HepG2 (cell line): ENCODE measurements around the gene ATP4A. TPM values are rescaled to one million over a fixed set of nuclear protein-coding genes. Genes with fewer than 3 reads are reported as not detected.

Experiments used
- ATF7 ChIP-seq, 2 experiments: fragments of 450-650 bp in 1 of 2; sonication (generic) in 1 of 2; formaldehyde crosslinking in 1 of 2; IDR thresholded peaks; 2 replicates each; pipeline versions ENCODE4 v1.4.0 to v1.6.1; 2016 to 2020; ENCODE audit warnings: antibody characterized with exemption in 1 of 2, mild to moderate bottlenecking in 1 of 2, missing genetic modification reagents in 1 of 2
- BRD4 ChIP-seq: sonication (generic); formaldehyde crosslinking; IDR thresholded peaks from 2 replicates; pipeline ENCODE4 v1.4.0; 2020; ENCODE audit warnings: missing genetic modification reagents
- CBX5 ChIP-seq: sonication (generic); formaldehyde crosslinking; IDR thresholded peaks from 2 replicates; pipeline ENCODE4 v1.4.0; 2020; ENCODE audit warnings: missing genetic modification reagents, borderline replicate concordance
- IRX3 ChIP-seq: sonication (generic); formaldehyde crosslinking; IDR thresholded peaks from 2 replicates; pipeline ENCODE4 v1.8.1; 2023; ENCODE audit warnings: mild to moderate bottlenecking, low read depth, missing genetic modification reagents, borderline replicate concordance
- MIER3 ChIP-seq: IDR thresholded peaks from 2 replicates; pipeline ENCODE4 v1.6.1; 2016; ENCODE audit warnings: missing compliant biosample characterization, borderline replicate concordance
- NFYB ChIP-seq: sonication (generic); formaldehyde crosslinking; IDR thresholded peaks from 2 replicates; pipeline ENCODE4 v1.4.0; 2020; ENCODE audit warnings: missing genetic modification reagents
- POLR2G ChIP-seq: fragments of 200-400 bp; formaldehyde crosslinking; IDR thresholded peaks from 2 replicates; pipeline ENCODE4 v1.6.1; 2018; ENCODE audit warnings: mild to moderate bottlenecking, low read depth, low read length, moderate library complexity
- SAFB2 ChIP-seq: sonication (generic); formaldehyde crosslinking; IDR thresholded peaks from 2 replicates; pipeline ENCODE4 v1.5.1; 2020; ENCODE audit warnings: missing genetic modification reagents, low read depth, mild to moderate bottlenecking, borderline replicate concordance
- SIN3A ChIP-seq: IDR thresholded peaks from 2 replicates; pipeline ENCODE4 v1.6.1; 2011; ENCODE audit warnings: low read depth, mild to moderate bottlenecking, control low read depth, low read length, borderline replicate concordance
- SIN3B ChIP-seq: fragments of 150-350 bp; IDR thresholded peaks from 2 replicates; pipeline ENCODE4 v1.6.1; 2014; ENCODE audit warnings: low read length
- THAP11 ChIP-seq: IDR thresholded peaks from 2 replicates; pipeline ENCODE4 v1.6.1; 2016; ENCODE audit warnings: missing biosample characterization, missing genetic modification reagents
- ZBTB20 ChIP-seq: sonication (generic); formaldehyde crosslinking; IDR thresholded peaks from 2 replicates; pipeline ENCODE4 v1.8.1; 2023; ENCODE audit warnings: missing genetic modification reagents, low read depth, mild to moderate bottlenecking, borderline replicate concordance
- ZFP62 ChIP-seq: sonication (generic); formaldehyde crosslinking; IDR thresholded peaks from 2 replicates; pipeline ENCODE4 v1.4.0; 2020; ENCODE audit warnings: missing genetic modification reagents
- ZNF232 ChIP-seq: sonication (generic); formaldehyde crosslinking; IDR thresholded peaks from 2 replicates; pipeline ENCODE4 v1.4.0; 2020; ENCODE audit warnings: missing genetic modification reagents, borderline replicate concordance
- ZNF24 ChIP-seq: fragments of 450-650 bp; IDR thresholded peaks from 2 replicates; pipeline ENCODE4 v1.6.1; 2017; ENCODE audit warnings: antibody characterized with exemption, mild to moderate bottlenecking
- ZNF292 ChIP-seq: sonication (generic); formaldehyde crosslinking; IDR thresholded peaks from 2 replicates; pipeline ENCODE4 v1.8.1; 2022; ENCODE audit warnings: mild to moderate bottlenecking, low read depth, missing genetic modification reagents, borderline replicate concordance
- ZNF30 ChIP-seq: sonication (generic); formaldehyde crosslinking; IDR thresholded peaks from 2 replicates; pipeline ENCODE4 v1.5.0; 2020; ENCODE audit warnings: mild to moderate bottlenecking, missing genetic modification reagents
- ZNF329 ChIP-seq: sonication (generic); formaldehyde crosslinking; IDR thresholded peaks from 2 replicates; pipeline ENCODE4 v1.9.0; 2021; ENCODE audit warnings: low read depth, mild to moderate bottlenecking, missing genetic modification reagents
- ZNF383 ChIP-seq: sonication (generic); formaldehyde crosslinking; IDR thresholded peaks from 2 replicates; pipeline ENCODE4 v1.4.0; 2020; ENCODE audit warnings: missing genetic modification reagents, mild to moderate bottlenecking, borderline replicate concordance
- ZNF616 ChIP-seq: sonication (generic); formaldehyde crosslinking; IDR thresholded peaks from 2 replicates; pipeline ENCODE4 v1.5.0; 2020; ENCODE audit warnings: low read depth, mild to moderate bottlenecking, missing genetic modification reagents
- ZNF776 ChIP-seq: sonication (generic); formaldehyde crosslinking; IDR thresholded peaks from 2 replicates; pipeline ENCODE4 v1.4.0; 2020; ENCODE audit warnings: mild to moderate bottlenecking, missing genetic modification reagents
- polyA plus RNA-seq, 8 experiments: library from polyadenylated mRNA; depleted of rRNA in 3 of 8; stranded (reverse) in 7 of 8; unstranded in 1 of 8; fragments of >200 nt; fragmentation: Illumina TruSeq in 4 of 8; extraction: Trizol in 4 of 8; gene quantifications; 2 replicates each; pipeline versions ENCODE4 v1.2.1 to v1.2.3, GENCODE V29; 2011 to 2016; ENCODE audit warnings: low read depth in 4 of 8, missing spikeins in 1 of 8, mixed read lengths in 1 of 8; ENCODE audit not compliant: insufficient read depth in 1 of 8
- total RNA-seq, 5 experiments: library from RNA; depleted of rRNA; stranded (reverse); fragments of >200 nt; fragmentation: Illumina TruSeq; extraction: Trizol; gene quantifications; 2 replicates each; pipeline ENCODE4 v1.2.3, GENCODE V29; 2016; ENCODE audit warnings: low read depth in 1 of 5
- TF ChIP-seq, protein P1 (sequence below): sonication (generic); formaldehyde crosslinking; conservative IDR thresholded peaks from 2 replicates; pipeline ENCODE4 v1.4.0; 2020; ENCODE audit warnings: missing genetic modification reagents
- TF ChIP-seq, protein P2 (sequence below): sonication (generic); formaldehyde crosslinking; IDR thresholded peaks from 2 replicates; pipeline ENCODE4 v1.5.0; 2020; ENCODE audit warnings: missing genetic modification reagents
- TF ChIP-seq, protein P3 (sequence below): sonication (generic); formaldehyde crosslinking; IDR thresholded peaks from 2 replicates; pipeline ENCODE4 v1.4.0; 2020; ENCODE audit warnings: missing genetic modification reagents, mild to moderate bottlenecking, borderline replicate concordance
- TF ChIP-seq, protein P4 (sequence below): sonication (generic); formaldehyde crosslinking; IDR thresholded peaks from 2 replicates; pipeline ENCODE4 v1.5.0; 2020; ENCODE audit warnings: missing genetic modification reagents, mild to moderate bottlenecking, borderline replicate concordance

ATP4A gene
- total and polyA plus RNA-seq, 2 of the 13 experiments (the other 11 are each of a cell fraction or from before 2014, with no cell fraction given), result 0.08 to 0.11 TPM

DNA sequence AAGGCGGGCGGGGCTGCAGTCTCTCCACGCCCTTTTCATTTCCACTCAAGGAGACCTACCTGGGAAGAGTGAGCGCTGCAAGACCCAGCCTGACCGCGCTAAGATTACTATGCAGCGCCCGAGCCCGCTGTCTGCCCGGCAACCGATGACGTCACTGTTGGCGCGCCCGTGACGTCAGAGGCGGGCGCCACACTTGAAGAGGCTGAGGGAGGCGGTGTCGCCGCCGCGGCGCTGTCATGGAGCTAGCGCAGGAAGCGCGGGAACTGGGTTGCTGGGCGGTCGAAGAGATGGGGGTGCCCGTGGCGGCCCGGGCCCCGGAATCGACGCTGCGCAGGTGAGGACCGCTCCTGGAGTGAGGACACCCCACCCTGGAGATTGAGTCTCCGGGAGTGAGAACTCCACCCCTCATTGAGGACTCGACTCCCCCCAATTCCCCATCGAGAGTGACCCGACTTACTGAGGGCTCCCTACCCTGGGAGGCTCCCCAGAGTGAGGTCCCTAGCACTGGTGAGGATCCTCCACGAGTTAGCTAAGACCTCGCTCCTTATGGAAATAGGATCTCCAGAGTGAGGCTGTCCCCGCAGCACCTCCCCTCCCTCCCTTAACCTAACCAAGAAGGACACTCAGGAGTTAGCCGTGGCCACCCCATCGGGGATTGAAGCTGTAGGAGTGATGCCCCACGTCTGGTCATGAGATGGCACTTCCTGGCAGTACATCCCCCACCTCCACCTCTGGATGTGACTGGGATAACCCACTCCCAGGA lies 49.3 kb upstream of the ATP4A start, which contains the start of gene HAUS5 (continued):
- no peak for TF ChIP-seq ZNF24
- TF ChIP-seq, protein P1, sequence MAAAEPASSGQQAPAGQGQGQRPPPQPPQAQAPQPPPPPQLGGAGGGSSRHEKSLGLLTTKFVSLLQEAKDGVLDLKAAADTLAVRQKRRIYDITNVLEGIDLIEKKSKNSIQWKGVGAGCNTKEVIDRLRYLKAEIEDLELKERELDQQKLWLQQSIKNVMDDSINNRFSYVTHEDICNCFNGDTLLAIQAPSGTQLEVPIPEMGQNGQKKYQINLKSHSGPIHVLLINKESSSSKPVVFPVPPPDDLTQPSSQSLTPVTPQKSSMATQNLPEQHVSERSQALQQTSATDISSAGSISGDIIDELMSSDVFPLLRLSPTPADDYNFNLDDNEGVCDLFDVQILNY (CRISPR knock-in tag), result peak; percentile 93
- TF ChIP-seq, protein P2, sequence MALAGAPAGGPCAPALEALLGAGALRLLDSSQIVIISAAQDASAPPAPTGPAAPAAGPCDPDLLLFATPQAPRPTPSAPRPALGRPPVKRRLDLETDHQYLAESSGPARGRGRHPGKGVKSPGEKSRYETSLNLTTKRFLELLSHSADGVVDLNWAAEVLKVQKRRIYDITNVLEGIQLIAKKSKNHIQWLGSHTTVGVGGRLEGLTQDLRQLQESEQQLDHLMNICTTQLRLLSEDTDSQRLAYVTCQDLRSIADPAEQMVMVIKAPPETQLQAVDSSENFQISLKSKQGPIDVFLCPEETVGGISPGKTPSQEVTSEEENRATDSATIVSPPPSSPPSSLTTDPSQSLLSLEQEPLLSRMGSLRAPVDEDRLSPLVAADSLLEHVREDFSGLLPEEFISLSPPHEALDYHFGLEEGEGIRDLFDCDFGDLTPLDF (CRISPR knock-in tag), result peak; percentile 91
- peak; percentile 23; the same call in 1 of the 2 replicates for TF ChIP-seq ZNF232
- no peak for TF ChIP-seq ZNF30 (CRISPR knock-in tag)
- peak; percentile 93 for TF ChIP-seq THAP11 (CRISPR knock-in tag)
- TF ChIP-seq ATF7 (IDR thresholded peaks at IDR 0.05), result peak; percentile 100
- peak; percentile 99 for TF ChIP-seq ATF7 (CRISPR knock-in tag; IDR thresholded peaks at IDR 0.05)
- no peak for TF ChIP-seq ZFP62
- TF ChIP-seq ZBTB20 (CRISPR knock-in tag), result no peak
- peak; percentile 80; the same call in 1 of the 2 replicates for TF ChIP-seq BRD4 (CRISPR knock-in tag)
- TF ChIP-seq SIN3B, result peak; percentile 82
- TF ChIP-seq IRX3 (CRISPR knock-in tag), result no peak
- TF ChIP-seq, protein P3, sequence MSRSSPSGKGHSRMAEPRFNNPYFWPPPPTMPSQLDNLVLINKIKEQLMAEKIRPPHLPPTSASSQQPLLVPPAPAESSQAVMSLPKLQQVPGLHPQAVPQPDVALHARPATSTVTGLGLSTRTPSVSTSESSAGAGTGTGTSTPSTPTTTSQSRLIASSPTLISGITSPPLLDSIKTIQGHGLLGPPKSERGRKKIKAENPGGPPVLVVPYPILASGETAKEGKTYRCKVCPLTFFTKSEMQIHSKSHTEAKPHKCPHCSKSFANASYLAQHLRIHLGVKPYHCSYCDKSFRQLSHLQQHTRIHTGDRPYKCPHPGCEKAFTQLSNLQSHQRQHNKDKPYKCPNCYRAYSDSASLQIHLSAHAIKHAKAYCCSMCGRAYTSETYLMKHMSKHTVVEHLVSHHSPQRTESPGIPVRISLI, result no peak
- TF ChIP-seq CBX5 (CRISPR knock-in tag), result peak; percentile 72; the same call in 1 of the 2 replicates
- no peak for TF ChIP-seq ZNF383 (CRISPR knock-in tag)
- peak; percentile 69 for TF ChIP-seq POLR2G
- peak; percentile 86; the same call in 1 of the 2 replicates for TF ChIP-seq SIN3A
- TF ChIP-seq ZNF616 (CRISPR knock-in tag), result 0 out of 2 replicates have a peak, but pooled peaks have one; percentile 37
- no peak for TF ChIP-seq SAFB2 (CRISPR knock-in tag)
- TF ChIP-seq, protein P4, sequence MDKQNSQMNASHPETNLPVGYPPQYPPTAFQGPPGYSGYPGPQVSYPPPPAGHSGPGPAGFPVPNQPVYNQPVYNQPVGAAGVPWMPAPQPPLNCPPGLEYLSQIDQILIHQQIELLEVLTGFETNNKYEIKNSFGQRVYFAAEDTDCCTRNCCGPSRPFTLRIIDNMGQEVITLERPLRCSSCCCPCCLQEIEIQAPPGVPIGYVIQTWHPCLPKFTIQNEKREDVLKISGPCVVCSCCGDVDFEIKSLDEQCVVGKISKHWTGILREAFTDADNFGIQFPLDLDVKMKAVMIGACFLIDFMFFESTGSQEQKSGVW (CRISPR knock-in tag), result no peak
- TF ChIP-seq ZNF776, result no peak
- no peak for TF ChIP-seq ZNF329 (CRISPR knock-in tag)
- peak; percentile 25; the same call in 1 of the 2 replicates for TF ChIP-seq NFYB (CRISPR knock-in tag)
- TF ChIP-seq MIER3, result peak; percentile 81; the same call in 1 of the 2 replicates
- peak; percentile 65; the same call in 1 of the 2 replicates for TF ChIP-seq ZNF292 (CRISPR knock-in tag)
